Measurements from ENCODE around the gene TPD52L3.
A peak's percentile ranks its signal among the peaks of the same experiment; 100 is the strongest.

The TPD52L3 gene

GRCh38 chr9:6305954-6306563 is 22.1 kb upstream of the TPD52L3 start:
- ATAC-seq: peak; percentile 82
- TF ChIP-seq ZNF565 (CRISPR knock-in tag; conservative IDR thresholded peaks at IDR 0.05; ENCODE audit: low read depth) (no peak), CREB5 (CRISPR knock-in tag; IDR thresholded peaks at IDR 0.05; ENCODE audit: low read depth) (no peak), GLIS3 (CRISPR knock-in tag; IDR thresholded peaks at IDR 0.05) (no peak), PATZ1 (CRISPR knock-in tag; IDR thresholded peaks at IDR 0.05; ENCODE audit: borderline replicate concordance) (no peak), TOX (CRISPR knock-in tag; IDR thresholded peaks at IDR 0.05; ENCODE audit: borderline replicate concordance) (no peak), ZFP3 (CRISPR knock-in tag; IDR thresholded peaks at IDR 0.05) (no peak), ISL1 (CRISPR knock-in tag; IDR thresholded peaks at IDR 0.05) (no peak), RARB (CRISPR knock-in tag; IDR thresholded peaks at IDR 0.05) (no peak), ZNF70 (CRISPR knock-in tag; IDR thresholded peaks at IDR 0.05) (no peak), ZNF8 (CRISPR knock-in tag; IDR thresholded peaks at IDR 0.05) (no peak), CSDC2 (CRISPR knock-in tag; IDR thresholded peaks at IDR 0.05) (no peak), ESRRG (CRISPR knock-in tag; IDR thresholded peaks at IDR 0.05) (no peak), ARNTL (CRISPR knock-in tag; IDR thresholded peaks at IDR 0.05; ENCODE audit: borderline replicate concordance, low read depth) (no peak), POU6F1 (CRISPR knock-in tag; IDR thresholded peaks at IDR 0.05; ENCODE audit: borderline replicate concordance, low read depth) (no peak)

GRCh38 chr9:6307551-6308096 is 20.6 kb upstream of the TPD52L3 start:
- TF ChIP-seq BACH2 (CRISPR knock-in tag; IDR thresholded peaks at IDR 0.05; ENCODE audit: borderline replicate concordance) (no peak), TCF4 (CRISPR knock-in tag; IDR thresholded peaks at IDR 0.05; ENCODE audit: borderline replicate concordance) (no peak)
- ATAC-seq: no peak

GRCh38 chr9:6330958-6331634 is 2.9 kb downstream of the TPD52L3 start:
- ATAC-seq: no peak
- TF ChIP-seq CSRNP3 (CRISPR knock-in tag; IDR thresholded peaks at IDR 0.05) (no peak), TSHZ2 (CRISPR knock-in tag; IDR thresholded peaks at IDR 0.05) (no peak), POU6F1 (CRISPR knock-in tag; IDR thresholded peaks at IDR 0.05; ENCODE audit: borderline replicate concordance, low read depth) (no peak), ISL1 (CRISPR knock-in tag; IDR thresholded peaks at IDR 0.05) (no peak), ZC3H10 (CRISPR knock-in tag; IDR thresholded peaks at IDR 0.05) (no peak), PATZ1 (CRISPR knock-in tag; IDR thresholded peaks at IDR 0.05; ENCODE audit: borderline replicate concordance) (no peak), OSR1 (CRISPR knock-in tag; IDR thresholded peaks at IDR 0.05) (no peak), ESRRG (CRISPR knock-in tag; IDR thresholded peaks at IDR 0.05) (no peak), CREB5 (CRISPR knock-in tag; IDR thresholded peaks at IDR 0.05; ENCODE audit: low read depth) (no peak), TCF4 (CRISPR knock-in tag; IDR thresholded peaks at IDR 0.05; ENCODE audit: borderline replicate concordance) (no peak), BACH2 (CRISPR knock-in tag; IDR thresholded peaks at IDR 0.05; ENCODE audit: borderline replicate concordance) (no peak), SNAI2 (CRISPR knock-in tag; IDR thresholded peaks at IDR 0.05) (no peak), RARB (CRISPR knock-in tag; IDR thresholded peaks at IDR 0.05) (no peak), ZFP3 (CRISPR knock-in tag; IDR thresholded peaks at IDR 0.05) (no peak), TOX (CRISPR knock-in tag; IDR thresholded peaks at IDR 0.05; ENCODE audit: borderline replicate concordance) (no peak), CSDC2 (CRISPR knock-in tag; IDR thresholded peaks at IDR 0.05) (no peak)

Data from SK-N-SH treated with all-trans-retinoic acid at 6 μM for 48 hours (cell line).